HG03558 (cell line): Measurements from ENCODE around the gene ANXA7.
A peak's percentile ranks its signal among the peaks of the same experiment; 100 is the strongest.
"Not testable (repeated sequence)": the region's sequence is repeated elsewhere in the genome, so short reads cannot be mapped to it uniquely, and the experiment has no call there.

Experiments
- ATAC-seq: cut with Tn5 transposase; IDR thresholded peaks from one replicate; pipeline ENCODE4 v1.9.1; 2021; ENCODE audit warnings: moderate number of reproducible peaks; ENCODE audit not compliant: unreplicated experiment; ENCODE audit errors: extremely low read depth

ANXA7 gene

GRCh38 chr10:73408978-73409521 lies 4.8 kb downstream of the ANXA7 start:
- ATAC-seq = no peak

DNA sequence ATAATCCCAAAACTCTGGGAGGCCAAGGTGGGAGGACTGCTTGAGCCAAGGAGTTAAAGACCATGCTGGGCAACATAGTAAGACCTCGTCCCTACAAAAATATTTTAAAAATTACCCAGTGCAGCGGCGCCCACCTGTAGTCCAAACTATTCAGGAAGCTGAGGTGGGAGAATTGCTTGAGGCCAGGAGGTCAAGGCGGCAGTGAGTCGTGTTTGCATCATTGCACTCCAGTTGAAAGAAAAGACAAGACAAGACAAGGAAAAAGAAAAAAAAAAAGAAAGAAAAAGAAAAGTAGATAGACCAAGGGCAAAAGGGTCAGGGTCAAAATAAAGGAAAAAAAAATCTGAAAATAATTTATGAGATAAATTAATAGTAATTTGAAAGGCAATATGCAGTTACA lies 5.8 kb downstream of the ANXA7 start:
- no peak for ATAC-seq

DNA sequence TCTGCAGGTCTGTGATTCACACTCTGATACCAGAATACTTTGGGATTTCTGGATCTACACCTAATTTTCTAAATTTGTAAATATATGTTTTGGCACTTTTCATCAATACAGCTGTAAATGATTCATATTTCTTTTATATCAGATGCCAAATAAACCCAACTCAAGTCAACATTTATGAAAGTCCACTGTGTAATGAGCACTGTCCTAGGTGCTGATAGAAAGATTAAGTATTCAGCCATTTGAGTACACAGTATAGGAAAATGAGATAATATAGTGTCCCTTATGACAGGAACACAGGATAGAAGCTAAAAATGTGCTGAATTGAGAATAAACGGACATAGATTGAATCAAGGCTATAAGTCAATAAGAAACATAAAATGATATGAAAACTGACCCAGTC lies 6.4 kb downstream of the ANXA7 start:
- ATAC-seq = no peak

- no peak for ATAC-seq
Measured at GRCh38 chr10:73406846-73407245, 7.0 kb downstream of the ANXA7 start.

DNA sequence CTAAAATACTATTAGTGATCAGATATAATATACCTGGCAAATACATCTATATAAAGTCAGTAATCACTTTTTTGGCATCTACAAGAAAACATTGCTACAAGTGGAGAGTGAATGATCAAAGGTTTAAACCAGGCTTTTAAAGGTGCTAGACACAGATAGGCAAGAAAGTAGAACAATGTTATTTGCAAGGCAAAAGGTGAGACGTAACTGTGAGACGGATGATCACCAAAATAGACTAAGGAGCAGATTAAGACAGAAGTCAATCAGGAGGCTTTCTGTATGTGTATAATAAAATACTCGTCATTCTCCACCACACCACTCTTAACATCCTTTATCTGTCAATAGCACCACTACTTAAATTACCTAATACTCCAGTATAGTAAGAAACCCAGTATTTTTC lies 8.3 kb downstream of the ANXA7 start:
- no peak for ATAC-seq

DNA sequence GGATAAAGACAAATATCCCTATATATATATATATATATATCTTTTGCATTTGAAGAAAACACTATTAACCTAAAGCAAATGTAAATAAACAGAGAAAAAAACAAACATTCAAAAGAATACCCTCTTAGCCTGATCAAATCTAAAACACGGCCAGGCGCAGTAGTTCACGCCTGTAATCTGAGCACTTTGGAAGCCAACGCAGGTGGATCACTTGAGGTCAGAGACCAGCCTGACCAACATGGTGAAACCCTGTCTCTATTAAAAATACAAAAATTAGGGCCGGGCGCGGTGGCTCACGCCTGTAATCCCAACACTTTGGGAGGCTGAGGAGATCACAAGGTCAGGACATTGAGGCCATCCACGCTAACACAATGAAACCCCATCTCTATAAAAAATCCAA lies 9.2 kb downstream of the ANXA7 start:
- no peak for ATAC-seq

GRCh38 chr10:73401636-73402035 lies 12.2 kb downstream of the ANXA7 start:
- ATAC-seq = no peak

DNA sequence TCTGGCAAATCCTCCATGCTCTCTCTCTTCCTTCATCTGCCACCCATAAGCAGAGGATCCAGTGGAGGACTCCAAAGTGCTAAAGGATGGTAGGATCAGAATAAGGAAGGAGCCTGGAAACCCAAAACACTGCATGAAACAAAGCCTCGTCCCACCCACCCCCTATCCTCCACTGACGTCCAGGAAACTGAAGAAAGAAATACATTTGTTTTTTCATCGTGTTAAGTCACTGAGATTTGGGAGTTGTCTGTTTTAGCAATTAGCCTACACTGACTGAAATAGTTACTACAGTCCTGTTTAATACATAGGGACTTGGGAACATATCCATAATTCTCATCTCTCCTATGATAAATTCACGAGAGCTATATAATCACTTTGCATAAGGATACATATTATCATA lies 14.8 kb downstream of the ANXA7 start:
- ATAC-seq = no peak

- ATAC-seq = no peak
Measured at GRCh38 chr10:73398024-73398423, 15.8 kb downstream of the ANXA7 start.

DNA sequence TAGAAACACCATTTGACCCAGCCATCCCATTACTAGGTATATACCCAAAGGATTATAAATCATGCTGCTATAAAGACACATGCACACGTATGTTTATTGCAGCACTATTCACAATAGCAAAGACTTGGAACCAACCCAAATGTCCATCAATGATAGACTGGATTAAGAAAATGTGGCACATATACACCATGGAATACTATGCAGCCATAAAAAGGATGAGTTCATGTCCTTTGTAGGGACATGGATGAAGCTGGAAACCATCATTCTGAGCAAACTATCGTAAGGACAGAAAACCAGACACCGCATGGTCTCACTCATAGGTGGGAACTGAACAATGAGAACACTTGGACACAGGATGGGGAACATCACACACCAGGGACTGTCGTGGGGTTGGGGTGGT lies 19.5 kb downstream of the ANXA7 start:
- ATAC-seq = not testable (repeated sequence)

DNA sequence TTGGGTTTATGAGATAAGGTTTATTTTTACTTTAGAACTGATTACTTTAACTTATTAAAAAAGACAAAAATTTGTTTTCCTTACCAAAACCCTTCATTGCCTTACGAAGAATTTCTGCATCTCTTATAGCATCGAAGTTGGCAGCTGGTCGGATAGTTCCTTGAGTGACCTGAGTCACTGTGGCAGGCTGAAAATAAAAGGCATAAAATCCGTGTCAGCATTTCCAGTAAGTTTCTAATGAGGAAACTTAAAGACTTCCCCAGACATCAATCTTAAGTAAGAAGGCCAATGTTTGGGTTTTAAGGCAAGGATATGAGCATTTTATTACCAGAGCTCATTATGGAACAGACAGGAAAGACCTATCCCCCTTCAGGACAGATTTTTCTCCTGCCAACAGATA lies 25.6 kb downstream of the ANXA7 start:
- no peak for ATAC-seq

GRCh38 chr10:73386583-73386982 lies 27.3 kb downstream of the ANXA7 start:
- no peak for ATAC-seq

DNA sequence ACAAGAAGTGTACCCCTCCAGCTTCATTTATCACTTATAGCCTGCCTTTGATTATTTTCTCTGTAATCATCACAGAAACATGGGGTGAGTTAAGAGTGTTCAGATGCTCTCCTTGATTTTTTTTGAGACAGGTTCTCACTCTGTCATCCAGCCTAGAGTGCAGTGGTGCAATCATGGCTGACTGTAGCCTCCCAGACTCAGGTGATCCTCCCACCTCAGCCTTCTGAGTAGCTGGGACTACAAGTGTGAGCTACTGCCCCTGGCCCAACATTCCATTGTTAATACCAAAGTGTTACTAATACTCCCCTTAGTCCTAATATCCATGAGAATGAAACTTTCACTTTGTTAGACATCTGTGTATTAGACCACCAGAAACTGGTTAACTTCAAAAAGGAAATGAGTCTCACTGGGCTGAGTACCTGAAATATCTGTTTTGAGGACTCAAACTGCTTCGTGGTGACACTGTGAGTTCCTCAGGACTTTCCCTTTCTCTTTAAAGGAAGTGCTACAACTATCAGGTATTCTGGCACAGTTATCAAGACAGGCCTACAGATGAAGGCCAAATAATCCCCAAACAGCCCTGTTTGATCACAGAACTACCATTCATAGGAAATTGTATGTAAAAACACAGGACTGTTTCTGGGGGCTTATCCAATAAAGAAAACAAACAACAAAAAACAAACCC lies 34.7 kb downstream of the ANXA7 start:
- no peak for ATAC-seq

DNA sequence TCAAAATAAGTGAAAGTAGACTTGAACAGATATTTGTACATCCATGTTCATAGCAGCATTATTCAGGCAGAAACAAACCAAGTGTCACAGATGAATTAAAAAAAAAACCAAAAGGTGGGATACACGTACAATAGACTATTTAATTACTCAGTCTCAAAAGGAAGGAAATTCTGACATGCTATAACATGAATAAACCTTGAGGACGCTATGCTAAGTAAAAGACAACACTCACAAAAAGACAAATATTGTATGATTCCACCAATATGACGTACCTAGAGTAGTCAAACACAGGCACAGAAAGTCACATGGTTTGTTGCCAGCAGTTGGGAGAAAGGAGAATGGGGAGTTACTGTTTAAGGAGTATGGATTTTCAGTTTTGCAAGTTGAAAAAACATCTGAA lies 37.2 kb downstream of the ANXA7 start:
- ATAC-seq = no peak

- no peak for ATAC-seq
Measured at GRCh38 chr10:73368238-73368637, 45.6 kb downstream of the ANXA7 start.

GRCh38 chr10:73366381-73367298 lies 47.2 kb downstream of the ANXA7 start:
- no peak for ATAC-seq

DNA sequence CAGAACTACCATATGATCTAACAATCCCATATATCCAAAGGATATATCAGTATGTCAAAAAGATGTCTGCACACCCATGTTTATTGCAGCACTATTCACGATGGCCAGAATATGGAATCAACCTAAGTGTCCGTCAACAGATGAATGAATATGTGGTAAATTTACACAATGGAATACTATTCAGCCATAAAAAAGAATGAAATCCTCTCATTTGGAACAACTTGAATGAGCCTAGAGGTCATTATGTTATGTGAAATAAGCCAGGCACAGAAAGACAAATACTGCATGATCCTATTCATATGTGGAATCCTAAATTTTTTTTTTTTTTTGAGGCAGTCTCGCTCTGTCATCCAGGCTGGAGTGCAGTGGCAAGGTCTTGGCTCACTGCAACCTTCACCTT lies 48.9 kb downstream of the ANXA7 start:
- no peak for ATAC-seq

GRCh38 chr10:73359492-73359891 lies 54.4 kb downstream of the ANXA7 start:
- ATAC-seq = no peak

- ATAC-seq = peak; percentile 71
Measured at GRCh38 chr10:73358331-73359279, 55.3 kb downstream of the ANXA7 start, which contains the start of gene CFAP70. Gene CFAP70, minus strand, starts transcription at chr10:73358864. Its CDS starts 4,068 bp downstream, at chr10:73354796.

- ATAC-seq = no peak
Measured at GRCh38 chr10:73357821-73358220, 56.0 kb downstream of the ANXA7 start.
